Stomach smooth muscle (tissue), 2 donors: ENCODE data around the gene SLC35B2.

Experiments used
- H3K27ac ChIP-seq: one replicate; pipeline ENCODE4 v1.7.0; 2013; ENCODE audit warnings: mild to moderate bottlenecking, low read length, inconsistent platforms
- H3K27me3 ChIP-seq, 2 donors: one replicate each; pipeline ENCODE4 v1.7.0; 2013; ENCODE audit warnings: low read length in 2 of 2; ENCODE audit not compliant: insufficient read depth in 2 of 2, control insufficient read depth in 1 of 2
- H3K36me3 ChIP-seq, 2 donors: one replicate each; pipeline ENCODE4 v1.7.0; 2013; ENCODE audit warnings: low read length in 2 of 2; ENCODE audit not compliant: control insufficient read depth in 2 of 2, insufficient read depth in 2 of 2
- H3K4me1 ChIP-seq: one replicate; pipeline ENCODE4 v1.7.0; 2013; ENCODE audit warnings: low read length; ENCODE audit not compliant: control insufficient read depth, insufficient read depth
- H3K4me3 ChIP-seq, 2 donors: one replicate each; pipeline ENCODE4 v1.7.0; 2013; ENCODE audit warnings: low read length in 2 of 2
- H3K9ac ChIP-seq, 2 donors: one replicate each; pipeline ENCODE4 v1.7.0; 2013; ENCODE audit warnings: low read length in 2 of 2, mild to moderate bottlenecking in 1 of 2
- H3K9me3 ChIP-seq, 2 donors: one replicate each; pipeline ENCODE4 v1.7.0; 2013; ENCODE audit warnings: low read length in 2 of 2; ENCODE audit not compliant: control insufficient read depth in 2 of 2
- donor health status: healthy.
- donor health status: Pancreatic carcinoma.

The SLC35B2 gene

DNA sequence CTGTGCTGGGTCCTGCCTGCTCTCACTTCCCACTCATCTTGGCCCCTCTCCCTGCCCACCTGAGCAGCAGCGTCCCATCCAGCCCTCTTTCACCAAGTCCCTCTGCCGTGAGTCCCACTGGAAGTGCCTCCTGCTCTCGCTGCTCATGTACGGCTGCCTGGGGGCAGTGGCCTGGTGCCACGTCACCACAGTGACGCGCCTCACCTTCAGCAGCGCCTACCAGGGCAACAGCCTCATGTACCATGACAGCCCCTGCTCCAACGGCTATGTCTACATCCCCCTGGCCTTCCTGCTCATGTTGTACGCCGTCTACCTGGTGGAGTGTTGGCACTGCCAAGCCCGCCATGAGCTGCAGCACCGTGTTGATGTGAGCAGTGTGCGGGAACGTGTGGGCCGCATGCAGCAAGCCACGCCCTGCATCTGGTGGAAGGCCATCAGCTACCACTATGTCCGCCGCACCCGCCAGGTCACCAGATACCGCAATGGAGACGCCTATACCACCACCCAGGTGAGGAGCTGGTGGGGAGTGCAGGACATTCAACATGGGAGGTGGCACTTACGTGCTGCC, 15.8 kb upstream of the SLC35B2 start:
- no peak overlapping the region for H3K27ac ChIP-seq
- peaks cover 68 to 77% of the 10 kb centered on the region in 2 donors for H3K27me3 ChIP-seq
- H3K4me1 ChIP-seq: peaks cover 10% of the 10 kb centered on the region
- no peaks in the 10 kb centered on the region for H3K9me3 ChIP-seq
- no peak overlapping the region for H3K9ac ChIP-seq
- H3K36me3 ChIP-seq: no peaks in the 10 kb centered on the region
- no peak overlapping the region for H3K4me3 ChIP-seq

DNA sequence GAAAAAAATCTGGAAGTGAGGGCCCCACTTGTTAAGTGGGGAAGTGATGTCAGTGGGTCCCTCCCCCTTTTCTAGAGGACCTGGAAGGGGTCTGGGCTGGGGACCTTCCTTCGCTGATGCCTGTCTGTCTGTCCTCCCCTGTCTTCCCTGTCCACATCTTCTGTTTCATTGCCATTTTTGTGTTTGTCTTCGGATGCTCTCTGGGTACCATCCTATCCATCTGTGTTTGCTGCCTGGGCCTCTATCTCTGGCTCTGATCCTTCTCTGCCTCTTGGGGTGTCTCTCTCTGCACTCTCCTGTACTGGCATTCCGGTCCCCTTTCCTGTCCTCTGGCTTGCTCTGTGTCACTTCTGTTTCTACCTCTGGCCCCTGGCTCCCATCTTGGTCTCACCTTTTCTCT, 15.2 kb upstream of the SLC35B2 start:
- Histone ChIP-seq H3K4me3 (no peak overlapping the region), H3K9me3 (no peaks in the 10 kb centered on the region), H3K9ac (no peak overlapping the region), H3K27me3 (peaks cover 64 to 72% of the 10 kb centered on the region in 2 donors), H3K4me1 (peaks cover 10% of the 10 kb centered on the region), H3K27ac (no peak overlapping the region), H3K36me3 (no peaks in the 10 kb centered on the region)

DNA sequence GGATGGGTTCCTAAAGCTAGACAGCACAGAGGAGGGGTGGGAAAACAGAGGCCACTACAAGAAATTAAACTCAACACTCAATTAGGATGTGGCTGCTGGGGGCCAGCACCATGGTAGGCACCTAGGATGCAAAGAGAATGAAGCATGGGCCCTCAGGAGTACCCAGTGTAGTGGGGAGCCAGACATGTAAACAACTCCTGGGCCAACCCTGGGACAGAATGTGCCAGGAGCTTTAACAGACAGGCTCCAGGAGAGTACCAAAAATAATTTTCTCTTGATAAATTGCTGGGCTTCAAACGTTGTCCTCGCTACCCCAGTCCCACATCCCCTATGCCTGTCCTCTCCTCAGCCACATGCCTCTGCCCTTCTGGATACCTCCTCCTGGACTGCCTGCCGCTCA, 14.6 kb upstream of the SLC35B2 start:
- Histone ChIP-seq H3K9me3 (no peaks in the 10 kb centered on the region), H3K36me3 (no peaks in the 10 kb centered on the region), H3K4me1 (peaks cover 10% of the 10 kb centered on the region), H3K9ac (no peak overlapping the region), H3K27ac (no peak overlapping the region), H3K4me3 (no peak overlapping the region), H3K27me3 (peaks cover 58 to 66% of the 10 kb centered on the region in 2 donors)

DNA sequence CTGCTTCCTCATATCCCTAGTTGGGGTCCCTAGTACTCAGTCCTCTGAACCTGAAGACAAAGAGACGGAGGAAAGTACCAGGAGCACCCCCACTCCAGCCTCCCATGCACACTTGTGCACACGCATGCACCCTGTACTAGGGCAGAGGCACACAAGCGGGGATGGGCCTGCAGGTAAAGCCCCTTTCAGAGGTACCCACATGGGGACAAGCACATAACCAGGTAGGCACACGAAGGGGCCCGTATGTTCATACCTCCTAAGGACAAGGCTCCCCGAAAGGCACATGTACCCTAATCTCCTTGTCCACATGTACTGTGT, 14.0 kb upstream of the SLC35B2 start:
- H3K4me1 ChIP-seq: peaks cover 10% of the 10 kb centered on the region
- H3K36me3 ChIP-seq: no peaks in the 10 kb centered on the region
- no peak overlapping the region for H3K27ac ChIP-seq
- H3K4me3 ChIP-seq: no peak overlapping the region
- H3K9me3 ChIP-seq: no peaks in the 10 kb centered on the region
- no peak overlapping the region for H3K9ac ChIP-seq
- peaks cover 55 to 60% of the 10 kb centered on the region in 2 donors for H3K27me3 ChIP-seq

DNA sequence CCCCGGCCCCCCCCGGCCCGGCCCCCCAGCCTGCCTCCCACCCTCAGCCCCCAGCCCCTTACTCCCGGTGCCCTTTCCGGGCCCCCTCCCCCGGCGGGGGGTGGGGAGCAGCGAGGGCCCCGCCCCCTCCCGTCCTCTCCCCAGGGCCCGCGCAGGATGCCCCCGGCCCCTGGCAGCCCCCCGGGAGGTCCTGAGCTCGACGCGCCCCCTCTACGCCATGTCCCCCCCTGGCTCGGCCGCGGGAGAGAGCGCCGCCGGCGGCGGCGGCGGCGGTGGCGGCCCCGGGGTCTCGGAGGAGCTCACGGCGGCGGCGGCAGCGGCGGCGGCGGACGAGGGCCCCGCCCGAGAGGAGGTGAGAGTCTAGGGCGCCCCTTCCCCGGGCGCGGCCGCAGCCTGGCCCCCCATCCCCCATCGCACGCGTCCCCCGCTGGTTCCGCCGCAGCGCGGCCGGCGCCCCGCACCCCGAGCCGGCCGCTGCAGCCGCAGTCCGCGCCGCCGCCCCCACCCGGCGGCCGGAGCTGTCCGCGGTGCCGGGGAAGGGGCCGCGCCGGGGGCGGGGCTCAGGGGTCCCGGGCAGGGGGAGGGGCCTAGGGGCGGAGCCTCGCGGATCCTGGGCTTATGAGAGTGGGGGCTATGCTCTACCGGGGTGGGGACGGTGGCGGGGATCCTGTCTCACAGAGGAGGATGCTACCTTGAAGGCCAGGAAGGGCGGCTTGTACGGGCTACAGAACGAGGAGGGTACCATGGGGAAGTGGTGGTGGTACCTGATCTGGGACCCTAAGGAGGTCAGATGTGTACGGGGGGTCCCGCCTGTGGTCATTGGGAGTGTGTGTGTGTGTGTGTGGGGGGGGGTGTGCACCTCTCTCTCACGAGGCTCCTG, 13.4 kb upstream of the SLC35B2 start:
- no peak overlapping the region for H3K4me3 ChIP-seq
- H3K27ac ChIP-seq: no peak overlapping the region
- no peaks in the 10 kb centered on the region for H3K36me3 ChIP-seq
- no peak overlapping the region for H3K9ac ChIP-seq
- peaks cover 5% of the 10 kb centered on the region for H3K4me1 ChIP-seq
- H3K27me3 ChIP-seq: peaks cover 54 to 55% of the 10 kb centered on the region in 2 donors
- no peaks in the 10 kb centered on the region for H3K9me3 ChIP-seq

DNA sequence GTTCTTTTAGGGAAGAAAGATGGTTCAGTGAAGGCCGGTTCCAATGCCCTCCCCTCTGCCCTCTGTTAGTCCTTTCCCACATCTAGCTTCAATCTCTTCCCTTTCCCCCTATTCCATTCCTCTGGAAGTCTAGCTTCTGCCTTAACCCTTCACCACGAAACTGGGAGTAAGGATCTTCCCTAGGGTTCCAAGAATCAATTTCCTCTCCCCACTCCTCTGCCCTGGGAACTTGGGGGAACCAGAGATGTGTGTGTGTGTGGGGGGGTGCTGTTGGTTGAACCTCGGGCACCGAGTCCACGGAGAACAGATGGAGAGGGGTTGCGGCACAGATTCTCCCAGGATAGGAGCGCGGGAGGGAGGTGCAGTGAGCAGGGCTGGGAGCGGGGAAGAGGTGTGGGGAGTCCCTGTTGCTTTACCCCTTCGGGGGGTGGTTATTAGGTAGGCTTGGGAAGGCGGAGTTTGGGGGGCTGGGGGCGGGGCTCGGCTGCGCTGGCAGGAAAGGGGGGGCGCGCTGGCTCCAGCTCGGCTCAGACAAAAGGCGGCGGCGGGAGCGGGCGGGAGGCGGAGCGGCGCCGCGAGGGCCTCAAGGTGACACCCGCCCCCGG, 12.7 kb upstream of the SLC35B2 start, which contains the start of gene TMEM151B:
TSS of gene TMEM151B (plus strand) at position 530 of the 605 bp plus-strand sequence. CDS start 293 bp downstream, outside the sequence.
- Histone ChIP-seq H3K9ac (no peak within 1 kb of the TSS), H3K9me3 (no peaks in the 10 kb centered on the region), H3K36me3 (no peaks in the 10 kb centered on the region), H3K27me3 (peaks cover 47 to 52% of the 10 kb centered on the region in 2 donors), H3K4me1 (peaks cover 4% of the 10 kb centered on the region), H3K4me3 (no peak within 1 kb of the TSS), H3K27ac (no peak within 1 kb of the TSS)

DNA sequence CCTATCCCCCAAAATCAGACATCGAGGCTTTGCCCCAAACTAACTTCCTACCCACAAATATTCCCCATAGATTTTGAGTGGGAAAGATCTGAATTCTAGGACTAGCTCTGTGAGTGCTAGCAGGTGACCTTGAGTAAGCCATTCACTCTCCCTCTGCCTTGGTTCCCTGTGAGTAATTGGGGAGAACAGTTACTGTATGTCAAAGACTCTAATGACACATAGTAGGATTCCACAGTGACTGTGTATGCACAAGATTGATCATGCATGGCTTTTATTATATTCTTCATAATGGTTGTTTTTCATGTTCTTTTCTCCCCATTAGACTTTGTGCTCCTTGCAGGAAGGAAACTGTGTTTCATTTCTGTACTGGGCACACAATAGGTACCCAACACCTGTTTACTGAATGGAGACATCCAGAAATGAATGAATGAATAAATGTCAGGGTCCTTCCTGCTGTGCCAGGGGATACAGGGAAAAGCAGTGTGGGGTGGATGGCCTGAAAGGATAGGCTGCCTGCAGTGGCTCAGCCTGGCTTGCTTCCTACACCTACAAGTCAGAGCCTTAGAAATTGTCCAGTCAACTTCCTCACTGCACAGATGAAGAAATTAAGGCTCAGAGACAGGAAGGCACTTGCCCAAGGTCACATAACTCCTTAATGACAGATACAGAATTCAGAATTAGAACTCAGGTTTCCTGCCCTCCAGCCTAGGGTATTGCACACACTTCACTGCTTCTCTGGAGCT, 12.0 kb upstream of the SLC35B2 start:
- peaks cover 44 to 50% of the 10 kb centered on the region in 2 donors for H3K27me3 ChIP-seq
- no peak overlapping the region for H3K4me3 ChIP-seq
- H3K36me3 ChIP-seq: no peaks in the 10 kb centered on the region
- H3K4me1 ChIP-seq: peaks cover 11% of the 10 kb centered on the region
- no peak overlapping the region for H3K9ac ChIP-seq
- no peak overlapping the region for H3K27ac ChIP-seq
- H3K9me3 ChIP-seq: no peaks in the 10 kb centered on the region

DNA sequence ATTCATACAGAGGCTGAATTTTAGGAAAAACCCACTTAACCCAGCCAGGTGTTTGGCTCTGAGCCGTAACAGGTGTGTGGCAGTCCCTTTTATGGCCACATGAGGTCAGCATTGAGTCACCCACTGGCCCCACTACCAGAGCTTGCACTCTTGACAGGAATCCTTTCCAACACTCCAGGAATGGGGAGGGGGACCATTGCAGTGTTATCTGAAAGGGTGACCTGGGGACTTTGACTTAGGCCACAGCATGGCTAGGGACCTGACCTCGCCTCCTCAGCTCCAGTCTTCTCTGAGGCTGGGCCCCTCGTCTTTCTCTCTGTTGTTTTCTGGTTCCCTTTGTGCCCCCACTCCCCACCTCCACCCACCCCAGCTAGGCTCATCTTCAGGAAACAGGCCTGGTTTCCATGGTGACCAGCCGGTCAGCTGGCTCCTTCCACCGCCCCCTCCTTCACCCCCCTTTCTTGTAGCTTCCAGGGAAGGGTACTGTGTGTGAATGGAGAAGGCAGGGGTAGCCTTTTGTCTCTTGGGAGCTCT, 10.8 kb upstream of the SLC35B2 start:
- no peak overlapping the region for H3K27ac ChIP-seq
- no peak overlapping the region for H3K4me3 ChIP-seq
- no peaks in the 10 kb centered on the region for H3K9me3 ChIP-seq
- H3K36me3 ChIP-seq: no peaks in the 10 kb centered on the region
- H3K4me1 ChIP-seq: peaks cover 23% of the 10 kb centered on the region
- H3K9ac ChIP-seq: no peak overlapping the region
- peaks cover 36 to 40% of the 10 kb centered on the region in 2 donors for H3K27me3 ChIP-seq

DNA sequence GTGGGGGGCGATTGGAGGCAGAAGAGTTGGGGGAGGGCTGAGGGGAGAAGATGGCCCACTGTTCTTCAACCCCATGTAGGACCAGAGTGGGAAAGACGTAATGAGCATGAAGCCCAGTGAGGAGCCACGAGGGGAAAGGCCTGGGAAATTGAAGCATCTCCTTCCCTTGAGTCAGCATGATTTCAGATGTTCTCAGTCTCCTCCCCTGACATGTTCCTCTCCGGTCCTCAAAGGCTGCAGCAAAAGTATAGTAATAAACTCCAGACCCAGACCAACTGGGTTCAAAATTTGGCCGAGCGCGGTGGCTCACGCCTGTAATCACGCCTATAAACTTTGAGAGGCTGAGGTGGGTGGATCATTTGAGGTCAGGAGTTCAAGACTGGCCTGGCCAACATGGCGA, 9.9 kb upstream of the SLC35B2 start:
- Histone ChIP-seq H3K4me3 (no peak overlapping the region), H3K36me3 (no peaks in the 10 kb centered on the region), H3K9ac (no peak overlapping the region), H3K4me1 (peaks cover 32% of the 10 kb centered on the region), H3K9me3 (no peaks in the 10 kb centered on the region), H3K27ac (no peak overlapping the region), H3K27me3 (peaks cover 27 to 31% of the 10 kb centered on the region in 2 donors)

DNA sequence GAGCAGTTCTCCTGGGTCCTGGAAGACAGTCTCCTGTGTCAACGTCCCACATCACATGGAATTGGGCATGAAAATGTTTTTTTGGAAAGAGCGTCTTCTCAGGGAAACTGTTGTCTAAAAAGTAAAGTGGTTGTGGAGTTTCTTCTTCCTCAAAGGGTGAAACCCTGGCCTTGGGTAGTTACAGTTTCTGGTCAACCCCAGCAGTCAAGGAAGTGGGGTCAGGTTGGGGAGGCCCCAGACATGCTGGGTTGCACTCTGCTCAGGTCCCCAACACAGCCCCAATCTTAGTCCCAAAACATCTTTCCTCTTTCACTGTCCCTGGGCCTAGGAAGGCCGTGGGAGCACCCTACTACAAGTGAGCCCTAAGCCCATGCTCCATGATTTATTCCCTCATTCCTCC, 9.0 kb upstream of the SLC35B2 start:
- Histone ChIP-seq H3K4me3 (no peak overlapping the region), H3K4me1 (peaks cover 34% of the 10 kb centered on the region), H3K27ac (no peak overlapping the region), H3K9ac (no peak overlapping the region), H3K9me3 (no peaks in the 10 kb centered on the region), H3K36me3 (peaks cover 0 to 2% of the 10 kb centered on the region in 2 donors), H3K27me3 (peaks cover 18 to 22% of the 10 kb centered on the region in 2 donors)
